GM19193 (cell line): Measurements from ENCODE around the gene SLC22A23.
A peak's percentile ranks its signal among the peaks of the same experiment; 100 is the strongest.

Experiments
- POLR2A ChIP-seq: IDR thresholded peaks from 4 replicates; pipeline ENCODE4 v1.6.1; 2011; ENCODE audit not compliant: insufficient read depth, insufficient read length; ENCODE audit errors: extremely low read depth

Gene SLC22A23

DNA sequence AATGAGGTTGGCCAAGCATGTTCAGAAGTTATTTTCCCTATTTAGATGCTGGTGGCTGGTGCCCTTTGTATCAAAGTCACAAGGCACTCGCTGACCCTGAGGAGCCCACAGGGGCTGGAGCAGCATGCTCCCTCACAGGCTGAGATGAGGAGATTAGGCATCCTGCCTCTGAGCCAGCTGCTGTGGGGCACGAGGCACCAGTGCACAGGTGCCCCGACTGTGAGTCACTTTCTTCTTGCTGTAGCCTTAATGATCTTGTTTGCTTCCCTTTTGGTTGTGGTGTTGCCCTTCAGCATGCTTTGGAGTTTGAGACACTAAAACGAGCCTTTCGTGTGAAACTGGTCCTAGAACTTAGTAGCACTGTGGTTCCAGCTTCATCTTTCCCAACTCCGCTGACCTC, 193.8 kb downstream of the SLC22A23 start:
- TF ChIP-seq POLR2A, result no peak

- no peak for TF ChIP-seq POLR2A
These were observed 194.9 kb downstream of the SLC22A23 start for GRCh38 chr6:3261921-3262320.

GRCh38 chr6:3261518-3261820, 195.4 kb downstream of the SLC22A23 start:
- TF ChIP-seq POLR2A, result no peak

- TF ChIP-seq POLR2A, result no peak
These were observed 195.9 kb downstream of the SLC22A23 start for GRCh38 chr6:3260772-3261517.

DNA sequence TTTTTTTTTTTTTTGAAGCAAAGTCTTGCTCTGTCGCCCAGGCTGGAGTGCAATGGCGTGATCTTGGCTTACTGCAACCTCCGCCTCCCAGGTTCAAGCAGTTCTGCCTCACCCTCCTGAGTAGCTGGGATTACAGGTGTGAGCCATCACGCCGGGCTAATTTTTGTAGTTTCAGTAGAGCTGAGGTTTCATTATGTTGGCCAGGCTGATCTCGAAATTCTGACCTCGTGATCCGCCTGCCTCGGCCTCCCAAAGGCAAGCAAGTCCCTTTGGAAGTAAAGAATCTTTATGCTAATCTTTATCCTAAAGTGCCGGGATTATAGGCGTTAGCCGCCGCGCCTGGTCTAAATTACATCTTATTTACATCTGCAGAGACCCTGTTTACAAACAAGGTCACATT, 196.6 kb downstream of the SLC22A23 start:
- no peak for TF ChIP-seq POLR2A

DNA sequence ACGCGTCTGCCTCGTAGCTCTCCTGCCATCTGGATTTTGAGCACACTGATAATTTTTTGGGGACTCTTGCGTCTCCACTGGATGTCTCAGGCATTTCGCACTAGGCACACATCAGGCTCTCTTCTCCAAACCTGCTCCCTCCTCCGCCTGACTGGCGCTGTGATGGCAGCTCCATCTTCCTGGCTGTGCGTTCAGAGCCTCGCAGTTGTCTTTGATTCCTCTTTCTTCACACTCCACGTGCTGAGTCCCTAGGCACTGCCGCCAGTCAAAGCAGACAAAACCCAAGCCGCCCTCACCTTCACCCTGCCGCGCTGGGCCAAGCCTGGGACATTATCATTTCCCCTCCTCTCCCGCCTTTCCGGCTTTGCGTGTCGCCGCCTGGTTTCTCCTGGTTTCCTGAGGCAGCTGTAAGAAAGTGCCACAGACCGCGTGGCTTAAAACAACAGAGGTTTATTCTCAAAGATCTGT, 197.3 kb downstream of the SLC22A23 start:
- no peak for TF ChIP-seq POLR2A

DNA sequence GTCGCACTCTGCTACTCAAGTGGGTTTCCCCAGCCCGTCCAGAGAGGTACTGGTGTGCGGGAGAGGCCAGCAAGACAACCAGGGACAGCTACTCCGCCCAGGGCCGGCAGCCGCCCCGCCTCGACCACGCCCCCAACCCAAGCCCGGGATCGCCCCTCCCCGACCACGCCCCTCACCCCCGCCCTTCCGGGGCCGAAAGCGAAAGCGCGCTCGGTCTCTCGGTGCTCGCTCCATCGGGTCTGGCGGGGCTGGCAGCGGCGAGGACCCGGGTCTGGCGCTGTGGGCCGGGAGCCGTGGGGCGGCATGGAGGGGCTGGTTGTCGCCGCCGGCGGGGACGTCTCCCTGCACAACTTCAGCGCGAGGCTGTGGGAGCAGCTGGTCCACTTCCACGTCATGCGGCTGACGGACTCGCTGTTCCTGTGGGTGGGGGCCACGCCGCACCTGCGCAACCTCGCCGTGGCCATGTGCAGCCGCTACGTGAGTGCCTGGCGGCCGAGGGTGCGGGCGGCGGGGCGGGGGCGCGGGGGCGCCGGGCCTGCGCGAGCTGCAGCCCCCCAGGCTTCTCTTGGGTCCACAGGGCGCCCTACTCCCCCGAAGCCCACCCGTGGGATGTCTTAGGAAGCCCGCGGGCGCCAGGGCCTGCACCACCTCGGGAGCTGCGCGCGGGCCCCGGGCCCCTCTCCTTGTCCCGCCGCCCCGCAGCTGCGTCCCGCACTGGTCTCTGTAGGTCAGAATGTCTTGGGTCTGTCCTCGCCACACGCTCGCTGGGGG, 197.9 kb downstream of the SLC22A23 start, which contains the start of gene PSMG4:
PSMG4 (plus strand) TSS at position 228 of the 771 bp plus-strand sequence; CDS start at position 304, 76 bp downstream.
- peak; percentile 72 for TF ChIP-seq POLR2A

DNA sequence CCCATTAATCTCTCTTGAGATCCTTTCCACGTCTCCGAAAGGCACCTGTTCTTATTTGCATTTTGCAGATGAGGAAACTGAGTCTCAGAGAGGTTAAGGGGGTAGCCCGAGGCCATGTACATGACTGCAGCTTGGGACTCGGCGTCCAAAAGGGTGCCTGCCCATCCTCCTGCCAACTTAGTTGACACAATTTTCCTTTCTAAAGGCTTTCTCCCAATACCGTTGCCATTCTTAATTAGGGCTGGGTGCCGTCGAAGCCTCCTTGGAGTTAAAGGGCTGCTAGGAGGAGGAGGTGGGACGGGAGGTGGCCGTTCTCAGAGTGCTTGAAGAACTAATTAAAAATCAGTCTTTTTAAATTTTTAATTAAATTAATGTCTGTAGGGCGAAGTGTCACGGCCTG, 198.6 kb downstream of the SLC22A23 start:
- TF ChIP-seq POLR2A, result no peak

DNA sequence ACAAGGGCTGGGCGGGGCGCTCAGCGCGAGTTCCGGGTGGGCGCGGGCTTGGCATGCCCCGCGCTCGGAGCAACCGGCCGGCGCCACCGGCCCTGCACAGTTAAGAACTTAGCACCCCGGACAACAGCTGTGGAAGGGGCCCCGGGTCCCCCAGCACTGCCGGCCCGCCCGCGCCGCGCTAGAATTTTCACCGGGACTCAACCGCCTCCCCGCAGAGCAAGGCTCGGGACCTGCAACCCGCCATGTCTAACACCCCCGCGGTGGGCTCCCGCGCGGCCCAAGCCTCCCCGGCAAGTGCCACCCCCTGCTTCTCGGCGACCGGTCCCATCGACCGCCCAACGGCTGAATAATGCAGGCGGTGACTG, 203.3 kb downstream of the SLC22A23 start:
- no peak for TF ChIP-seq POLR2A

GRCh38 chr6:3252861-3253596, 203.8 kb downstream of the SLC22A23 start:
- no peak for TF ChIP-seq POLR2A

- TF ChIP-seq POLR2A, result no peak
These were observed 204.5 kb downstream of the SLC22A23 start for GRCh38 chr6:3252369-3252768.

GRCh38 chr6:3251462-3252314, 205.2 kb downstream of the SLC22A23 start:
- no peak for TF ChIP-seq POLR2A

GRCh38 chr6:3250231-3250675, 206.6 kb downstream of the SLC22A23 start:
- no peak for TF ChIP-seq POLR2A

DNA sequence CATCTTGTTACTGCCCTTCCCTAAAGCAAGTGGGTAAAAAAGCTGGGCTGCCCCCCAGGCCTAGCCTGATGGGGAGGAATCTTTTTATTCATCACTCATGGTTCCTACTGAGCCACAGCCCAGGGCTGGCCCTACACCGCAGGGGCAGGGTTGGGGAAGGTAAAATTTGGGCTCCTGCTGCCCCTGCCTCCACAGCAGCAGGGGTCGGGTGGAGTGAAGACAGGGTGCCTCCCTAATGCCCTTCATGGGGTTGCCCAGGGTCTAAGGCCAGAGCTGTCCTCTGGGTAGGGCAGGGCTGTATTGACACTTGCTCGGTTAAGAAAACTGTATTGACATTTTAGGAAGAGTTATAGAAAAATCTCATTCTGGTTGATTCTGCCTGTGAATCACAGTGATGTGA, 207.0 kb downstream of the SLC22A23 start:
- no peak for TF ChIP-seq POLR2A
